ENCODE results near the gene MARK1. TPM values are rescaled to one million over a fixed set of nuclear protein-coding genes. Genes with fewer than 3 reads are reported as not detected.
A peak's percentile ranks its signal among the peaks of the same experiment; 100 is the strongest.

Gene MARK1
- total and polyA plus RNA-seq, 9 of the 15 experiments (the other 6 are each of a cell fraction or from before 2014, with no cell fraction given) = not detected

- no peak for TF ChIP-seq POLR3A (IDR thresholded peaks at IDR 0.05; ENCODE audit: borderline replicate concordance, extremely low read depth, insufficient read depth, insufficient read length)
Measured at GRCh38 chr1:220652995-220653394, 125.1 kb downstream of the MARK1 start (continued).

GRCh38 chr1:220655509-220655908 is 127.6 kb downstream of the MARK1 start:
- FAIRE-seq = no peak
- no peaks in the 10 kb centered on the region for H3K79me2 ChIP-seq (ENCODE audit: control insufficient read depth, insufficient read depth, low read length)
- WGBS (ENCODE audit: insufficient coverage, low coverage, missing lambda C conversion rate) = 8% methylated on average over 1 of the region's 1 CpG
- no peaks in the 10 kb centered on the region for H3K36me3 ChIP-seq (ENCODE audit: control insufficient read depth, insufficient read depth, low read length)
- no peak overlapping the region for H3K27ac ChIP-seq (ENCODE audit: extremely low read depth, low read depth, low read length)
- ATAC-seq = peak; percentile 25; the same call in 2 of the 3 replicates
- no peaks in the 10 kb centered on the region for H4K20me1 ChIP-seq (replicated peaks; ENCODE audit: control insufficient read depth, insufficient read depth, low read length)
- no peaks in the 10 kb centered on the region for H3K9me1 ChIP-seq (ENCODE audit: control insufficient read depth, insufficient read depth, low read length)
- no peak for DNase-seq (ENCODE audit: extremely low read depth in 1 of 4, low spot score in 3 of 4)
- no peak overlapping the region for H3K9ac ChIP-seq (ENCODE audit: insufficient read depth in 1 of 2, low read depth in 2 of 2, low read length in 2 of 2)
- H3K27me3 ChIP-seq (ENCODE audit: control insufficient read depth in 2 of 2, insufficient read depth in 2 of 2, low read length in 2 of 2) = no peaks in the 10 kb centered on the region
- H2AFZ ChIP-seq (ENCODE audit: low read depth, low read length) = no peak overlapping the region
- CTCF ChIA-PET (ENCODE audit: low intra/inter-chr PET ratio) = no interaction called here
- TF ChIP-seq SETDB1 (IDR thresholded peaks at IDR 0.05; ENCODE audit: low read length) (no peak), NFATC3 (IDR thresholded peaks at IDR 0.05) (no peak)
- in situ Hi-C loops (cut with MboI) (no loop called here), intact Hi-C loops (cut with micrococcal nuclease) (no loop called here)
- POLR2A ChIA-PET = no interaction called here
- BruUV-seq (replicated peaks) = no TSS peak
- no peaks in the 10 kb centered on the region for H3K4me1 ChIP-seq (replicated peaks in 1 of 2; ENCODE audit: control insufficient read depth in 2 of 2, insufficient read depth in 2 of 2, low read length in 2 of 2)
- no peak overlapping the region for H3K4me2 ChIP-seq (ENCODE audit: insufficient read depth, low read length)
- H3K9me3 ChIP-seq (replicated peaks; ENCODE audit: control insufficient read depth, insufficient read depth, low read depth, low read length) = no peaks in the 10 kb centered on the region
- H3K4me3 ChIP-seq = no peak overlapping the region

GRCh38 chr1:220655961-220656740 is 128.2 kb downstream of the MARK1 start:
- Histone ChIP-seq H3K4me2 (ENCODE audit: insufficient read depth, low read length) (no peak overlapping the region), H3K9me1 (ENCODE audit: control insufficient read depth, insufficient read depth, low read length) (no peaks in the 10 kb centered on the region), H2AFZ (ENCODE audit: low read depth, low read length) (no peak overlapping the region), H3K36me3 (ENCODE audit: control insufficient read depth, insufficient read depth, low read length) (no peaks in the 10 kb centered on the region), H3K4me3 (no peak overlapping the region), H3K9ac (ENCODE audit: insufficient read depth in 1 of 2, low read depth in 2 of 2, low read length in 2 of 2) (no peak overlapping the region), H3K27ac (ENCODE audit: extremely low read depth, low read depth, low read length) (no peak overlapping the region), H3K9me3 (replicated peaks; ENCODE audit: control insufficient read depth, insufficient read depth, low read depth, low read length) (no peaks in the 10 kb centered on the region), H3K27me3 (ENCODE audit: control insufficient read depth in 2 of 2, insufficient read depth in 2 of 2, low read length in 2 of 2) (no peaks in the 10 kb centered on the region), H4K20me1 (replicated peaks; ENCODE audit: control insufficient read depth, insufficient read depth, low read length) (no peaks in the 10 kb centered on the region), H3K79me2 (ENCODE audit: control insufficient read depth, insufficient read depth, low read length) (no peaks in the 10 kb centered on the region), H3K4me1 (replicated peaks in 1 of 2; ENCODE audit: control insufficient read depth in 2 of 2, insufficient read depth in 2 of 2, low read length in 2 of 2) (no peaks in the 10 kb centered on the region)
- in situ Hi-C loops (cut with MboI) (no loop called here), intact Hi-C loops (cut with micrococcal nuclease) (no loop called here)
- ChIA-PET CTCF (ENCODE audit: low intra/inter-chr PET ratio) (no interaction called here), POLR2A (no interaction called here)
- DNase-seq (ENCODE audit: extremely low read depth in 1 of 4, low spot score in 3 of 4) = no peak
- no peak for FAIRE-seq
- no peak for ATAC-seq
- no TSS peak for BruUV-seq (replicated peaks)
- TF ChIP-seq ILF3 (IDR thresholded peaks at IDR 0.05; ENCODE audit: borderline replicate concordance) (no peak), ZC3H8 (IDR thresholded peaks at IDR 0.05) (no peak), JUNB (CRISPR knock-in tag; conservative IDR thresholded peaks at IDR 0.05) (no peak), PHB2 (IDR thresholded peaks at IDR 0.05; ENCODE audit: low read depth) (no peak), ZNF507 (tag; conservative IDR thresholded peaks at IDR 0.05) (no peak), ZNF134 (CRISPR knock-in tag; conservative IDR thresholded peaks at IDR 0.05) (no peak), POLR3G (IDR thresholded peaks at IDR 0.05; ENCODE audit: extremely low read depth, insufficient read length, insufficient replicate concordance) (no peak), ZNF778 (CRISPR knock-in tag; IDR thresholded peaks at IDR 0.05) (no peak)

Data from K562 (cell line).